ENCODE measurements around the gene ODAD3.

DNA sequence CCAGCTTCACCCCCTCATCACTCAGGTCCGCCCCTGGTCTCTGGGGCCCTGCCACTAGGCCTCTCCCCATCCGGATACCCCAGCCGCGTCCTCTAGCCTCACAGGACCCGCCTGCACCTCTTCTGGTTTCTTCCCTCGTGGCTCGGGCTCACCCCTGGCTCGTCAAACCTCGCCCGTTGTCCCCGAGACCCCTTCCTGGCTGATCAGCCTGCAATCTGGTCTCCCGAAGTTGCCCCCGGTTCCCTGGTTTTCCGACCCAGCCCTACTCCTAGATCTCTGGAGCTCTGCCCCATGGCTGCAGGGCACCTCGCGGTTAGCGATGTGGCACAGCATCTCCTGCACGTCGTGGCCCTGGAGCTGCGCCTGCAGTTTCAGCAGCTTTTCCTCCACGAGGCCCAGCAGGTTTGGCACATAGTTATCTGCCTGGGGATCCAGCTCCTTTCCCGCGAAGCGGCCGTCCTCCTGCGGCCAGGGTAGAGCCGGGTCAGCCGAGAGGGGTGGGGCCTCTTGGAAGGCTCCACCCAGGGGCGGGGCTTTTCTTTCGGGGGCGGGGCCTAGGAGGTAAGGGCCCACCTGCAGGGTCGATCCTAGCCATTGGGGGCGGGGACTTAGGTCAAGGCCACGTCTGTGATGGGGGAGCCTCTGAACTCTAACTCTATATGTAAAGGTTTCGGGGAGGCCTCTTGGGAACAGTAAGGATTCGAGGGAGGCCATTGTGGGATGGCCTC is 13.4 kb downstream of the ODAD3 start:
- TF ChIP-seq, protein P1, sequence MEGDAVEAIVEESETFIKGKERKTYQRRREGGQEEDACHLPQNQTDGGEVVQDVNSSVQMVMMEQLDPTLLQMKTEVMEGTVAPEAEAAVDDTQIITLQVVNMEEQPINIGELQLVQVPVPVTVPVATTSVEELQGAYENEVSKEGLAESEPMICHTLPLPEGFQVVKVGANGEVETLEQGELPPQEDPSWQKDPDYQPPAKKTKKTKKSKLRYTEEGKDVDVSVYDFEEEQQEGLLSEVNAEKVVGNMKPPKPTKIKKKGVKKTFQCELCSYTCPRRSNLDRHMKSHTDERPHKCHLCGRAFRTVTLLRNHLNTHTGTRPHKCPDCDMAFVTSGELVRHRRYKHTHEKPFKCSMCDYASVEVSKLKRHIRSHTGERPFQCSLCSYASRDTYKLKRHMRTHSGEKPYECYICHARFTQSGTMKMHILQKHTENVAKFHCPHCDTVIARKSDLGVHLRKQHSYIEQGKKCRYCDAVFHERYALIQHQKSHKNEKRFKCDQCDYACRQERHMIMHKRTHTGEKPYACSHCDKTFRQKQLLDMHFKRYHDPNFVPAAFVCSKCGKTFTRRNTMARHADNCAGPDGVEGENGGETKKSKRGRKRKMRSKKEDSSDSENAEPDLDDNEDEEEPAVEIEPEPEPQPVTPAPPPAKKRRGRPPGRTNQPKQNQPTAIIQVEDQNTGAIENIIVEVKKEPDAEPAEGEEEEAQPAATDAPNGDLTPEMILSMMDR (IDR thresholded peaks at IDR 0.05), result no peak
- no peak for TF ChIP-seq EZH2 (IDR thresholded peaks at IDR 0.05; ENCODE audit: borderline replicate concordance, insufficient read depth, low read depth, low read length, poor library complexity, severe bottlenecking)
